Measurements from ENCODE around the gene TSKU. TPM values are rescaled to one million over a fixed set of nuclear protein-coding genes. Genes with fewer than 3 reads are reported as not detected.

Gene TSKU
- total and polyA plus RNA-seq, 9 of the 15 experiments (the other 6 are each of a cell fraction or from before 2014, with no cell fraction given), result 0.60 to 11.9 (median 8.4) TPM

DNA sequence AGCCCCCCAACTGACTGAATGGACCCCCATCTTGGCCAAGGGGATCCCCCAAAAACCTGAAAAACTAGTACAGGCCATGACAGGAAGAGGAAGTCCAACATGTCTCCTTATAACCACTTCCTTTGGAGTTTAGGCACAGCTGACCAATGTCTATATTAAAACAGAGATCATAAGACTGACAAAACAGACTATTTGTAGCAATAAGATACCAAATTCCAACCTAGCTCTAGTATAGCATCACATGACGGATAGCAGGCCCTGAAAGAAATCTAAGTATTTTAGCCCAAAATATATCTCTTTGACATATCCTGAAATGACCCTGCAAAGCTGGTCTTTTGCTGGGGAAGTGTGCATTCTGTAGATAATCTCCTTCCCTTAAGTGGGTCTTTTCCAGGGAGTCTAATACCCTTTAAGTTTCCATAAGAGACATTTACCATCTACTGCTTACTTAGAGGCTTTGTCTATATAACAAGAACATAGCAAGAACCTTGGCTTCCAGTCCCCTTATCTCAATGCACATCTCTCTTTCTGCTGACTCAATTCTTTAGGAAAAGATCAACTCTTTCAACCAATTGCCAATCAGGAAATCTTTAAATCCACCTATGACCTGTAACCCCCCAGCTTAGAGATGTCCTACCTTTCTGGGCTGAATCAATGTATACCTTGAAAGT is 42.7 kb downstream of the TSKU start (continued):
- TF ChIP-seq, protein P1, sequence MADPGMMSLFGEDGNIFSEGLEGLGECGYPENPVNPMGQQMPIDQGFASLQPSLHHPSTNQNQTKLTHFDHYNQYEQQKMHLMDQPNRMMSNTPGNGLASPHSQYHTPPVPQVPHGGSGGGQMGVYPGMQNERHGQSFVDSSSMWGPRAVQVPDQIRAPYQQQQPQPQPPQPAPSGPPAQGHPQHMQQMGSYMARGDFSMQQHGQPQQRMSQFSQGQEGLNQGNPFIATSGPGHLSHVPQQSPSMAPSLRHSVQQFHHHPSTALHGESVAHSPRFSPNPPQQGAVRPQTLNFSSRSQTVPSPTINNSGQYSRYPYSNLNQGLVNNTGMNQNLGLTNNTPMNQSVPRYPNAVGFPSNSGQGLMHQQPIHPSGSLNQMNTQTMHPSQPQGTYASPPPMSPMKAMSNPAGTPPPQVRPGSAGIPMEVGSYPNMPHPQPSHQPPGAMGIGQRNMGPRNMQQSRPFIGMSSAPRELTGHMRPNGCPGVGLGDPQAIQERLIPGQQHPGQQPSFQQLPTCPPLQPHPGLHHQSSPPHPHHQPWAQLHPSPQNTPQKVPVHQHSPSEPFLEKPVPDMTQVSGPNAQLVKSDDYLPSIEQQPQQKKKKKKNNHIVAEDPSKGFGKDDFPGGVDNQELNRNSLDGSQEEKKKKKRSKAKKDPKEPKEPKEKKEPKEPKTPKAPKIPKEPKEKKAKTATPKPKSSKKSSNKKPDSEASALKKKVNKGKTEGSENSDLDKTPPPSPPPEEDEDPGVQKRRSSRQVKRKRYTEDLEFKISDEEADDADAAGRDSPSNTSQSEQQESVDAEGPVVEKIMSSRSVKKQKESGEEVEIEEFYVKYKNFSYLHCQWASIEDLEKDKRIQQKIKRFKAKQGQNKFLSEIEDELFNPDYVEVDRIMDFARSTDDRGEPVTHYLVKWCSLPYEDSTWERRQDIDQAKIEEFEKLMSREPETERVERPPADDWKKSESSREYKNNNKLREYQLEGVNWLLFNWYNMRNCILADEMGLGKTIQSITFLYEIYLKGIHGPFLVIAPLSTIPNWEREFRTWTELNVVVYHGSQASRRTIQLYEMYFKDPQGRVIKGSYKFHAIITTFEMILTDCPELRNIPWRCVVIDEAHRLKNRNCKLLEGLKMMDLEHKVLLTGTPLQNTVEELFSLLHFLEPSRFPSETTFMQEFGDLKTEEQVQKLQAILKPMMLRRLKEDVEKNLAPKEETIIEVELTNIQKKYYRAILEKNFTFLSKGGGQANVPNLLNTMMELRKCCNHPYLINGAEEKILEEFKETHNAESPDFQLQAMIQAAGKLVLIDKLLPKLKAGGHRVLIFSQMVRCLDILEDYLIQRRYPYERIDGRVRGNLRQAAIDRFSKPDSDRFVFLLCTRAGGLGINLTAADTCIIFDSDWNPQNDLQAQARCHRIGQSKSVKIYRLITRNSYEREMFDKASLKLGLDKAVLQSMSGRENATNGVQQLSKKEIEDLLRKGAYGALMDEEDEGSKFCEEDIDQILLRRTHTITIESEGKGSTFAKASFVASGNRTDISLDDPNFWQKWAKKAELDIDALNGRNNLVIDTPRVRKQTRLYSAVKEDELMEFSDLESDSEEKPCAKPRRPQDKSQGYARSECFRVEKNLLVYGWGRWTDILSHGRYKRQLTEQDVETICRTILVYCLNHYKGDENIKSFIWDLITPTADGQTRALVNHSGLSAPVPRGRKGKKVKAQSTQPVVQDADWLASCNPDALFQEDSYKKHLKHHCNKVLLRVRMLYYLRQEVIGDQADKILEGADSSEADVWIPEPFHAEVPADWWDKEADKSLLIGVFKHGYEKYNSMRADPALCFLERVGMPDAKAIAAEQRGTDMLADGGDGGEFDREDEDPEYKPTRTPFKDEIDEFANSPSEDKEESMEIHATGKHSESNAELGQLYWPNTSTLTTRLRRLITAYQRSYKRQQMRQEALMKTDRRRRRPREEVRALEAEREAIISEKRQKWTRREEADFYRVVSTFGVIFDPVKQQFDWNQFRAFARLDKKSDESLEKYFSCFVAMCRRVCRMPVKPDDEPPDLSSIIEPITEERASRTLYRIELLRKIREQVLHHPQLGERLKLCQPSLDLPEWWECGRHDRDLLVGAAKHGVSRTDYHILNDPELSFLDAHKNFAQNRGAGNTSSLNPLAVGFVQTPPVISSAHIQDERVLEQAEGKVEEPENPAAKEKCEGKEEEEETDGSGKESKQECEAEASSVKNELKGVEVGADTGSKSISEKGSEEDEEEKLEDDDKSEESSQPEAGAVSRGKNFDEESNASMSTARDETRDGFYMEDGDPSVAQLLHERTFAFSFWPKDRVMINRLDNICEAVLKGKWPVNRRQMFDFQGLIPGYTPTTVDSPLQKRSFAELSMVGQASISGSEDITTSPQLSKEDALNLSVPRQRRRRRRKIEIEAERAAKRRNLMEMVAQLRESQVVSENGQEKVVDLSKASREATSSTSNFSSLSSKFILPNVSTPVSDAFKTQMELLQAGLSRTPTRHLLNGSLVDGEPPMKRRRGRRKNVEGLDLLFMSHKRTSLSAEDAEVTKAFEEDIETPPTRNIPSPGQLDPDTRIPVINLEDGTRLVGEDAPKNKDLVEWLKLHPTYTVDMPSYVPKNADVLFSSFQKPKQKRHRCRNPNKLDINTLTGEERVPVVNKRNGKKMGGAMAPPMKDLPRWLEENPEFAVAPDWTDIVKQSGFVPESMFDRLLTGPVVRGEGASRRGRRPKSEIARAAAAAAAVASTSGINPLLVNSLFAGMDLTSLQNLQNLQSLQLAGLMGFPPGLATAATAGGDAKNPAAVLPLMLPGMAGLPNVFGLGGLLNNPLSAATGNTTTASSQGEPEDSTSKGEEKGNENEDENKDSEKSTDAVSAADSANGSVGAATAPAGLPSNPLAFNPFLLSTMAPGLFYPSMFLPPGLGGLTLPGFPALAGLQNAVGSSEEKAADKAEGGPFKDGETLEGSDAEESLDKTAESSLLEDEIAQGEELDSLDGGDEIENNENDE (IDR thresholded peaks at IDR 0.05; ENCODE audit: low read depth, low read length), result no peak
- peak; percentile 80 for TF ChIP-seq ARID1B (IDR thresholded peaks at IDR 0.05)
- peak; percentile 97 for TF ChIP-seq ZNF316 (IDR thresholded peaks at IDR 0.05)
- TF ChIP-seq MAFK (IDR thresholded peaks at IDR 0.05; ENCODE audit: low read length), result peak; percentile 66
- peak; percentile 31; the same call in 1 of the 2 replicates for TF ChIP-seq MTA1 (IDR thresholded peaks at IDR 0.05; ENCODE audit: borderline replicate concordance)
- TF ChIP-seq CBFA2T2 (conservative IDR thresholded peaks at IDR 0.05), result peak; percentile 52
- TF ChIP-seq PTTG1 (tag; IDR thresholded peaks at IDR 0.05; ENCODE audit: low read depth), result no peak
- TF ChIP-seq, protein P2, sequence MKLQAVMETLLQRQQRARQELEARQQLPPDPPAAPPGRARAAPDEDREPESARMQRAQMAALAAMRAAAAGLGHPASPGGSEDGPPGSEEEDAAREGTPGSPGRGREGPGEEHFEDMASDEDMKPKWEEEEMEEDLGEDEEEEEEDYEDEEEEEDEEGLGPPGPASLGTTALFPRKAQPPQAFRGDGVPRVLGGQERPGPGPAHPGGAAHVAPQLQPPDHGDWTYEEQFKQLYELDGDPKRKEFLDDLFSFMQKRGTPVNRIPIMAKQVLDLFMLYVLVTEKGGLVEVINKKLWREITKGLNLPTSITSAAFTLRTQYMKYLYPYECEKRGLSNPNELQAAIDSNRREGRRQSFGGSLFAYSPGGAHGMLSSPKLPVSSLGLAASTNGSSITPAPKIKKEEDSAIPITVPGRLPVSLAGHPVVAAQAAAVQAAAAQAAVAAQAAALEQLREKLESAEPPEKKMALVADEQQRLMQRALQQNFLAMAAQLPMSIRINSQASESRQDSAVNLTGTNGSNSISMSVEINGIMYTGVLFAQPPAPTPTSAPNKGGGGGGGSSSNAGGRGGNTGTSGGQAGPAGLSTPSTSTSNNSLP (IDR thresholded peaks at IDR 0.05; ENCODE audit: borderline replicate concordance, low read depth, low read length), result peak; percentile 14; the same call in 1 of the 2 replicates
- TF ChIP-seq TRIM28 (IDR thresholded peaks at IDR 0.05), result no peak
- TF ChIP-seq SMARCC2 (IDR thresholded peaks at IDR 0.05; ENCODE audit: low read depth), result peak; percentile 58; the same call in 1 of the 2 replicates
- TF ChIP-seq ZNF124 (CRISPR knock-in tag; IDR thresholded peaks at IDR 0.05), result no peak
- peak; percentile 54; the same call in 1 of the 2 replicates for TF ChIP-seq SMARCE1 (IDR thresholded peaks at IDR 0.05)
- TF ChIP-seq, protein P3, sequence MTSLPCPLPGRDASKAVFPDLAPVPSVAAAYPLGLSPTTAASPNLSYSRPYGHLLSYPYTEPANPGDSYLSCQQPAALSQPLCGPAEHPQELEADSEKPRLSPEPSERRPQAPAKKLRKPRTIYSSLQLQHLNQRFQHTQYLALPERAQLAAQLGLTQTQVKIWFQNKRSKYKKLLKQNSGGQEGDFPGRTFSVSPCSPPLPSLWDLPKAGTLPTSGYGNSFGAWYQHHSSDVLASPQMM (CRISPR knock-in tag; IDR thresholded peaks at IDR 0.05), result no peak
- 0 out of 2 replicates have a peak, but pooled peaks have one; percentile 39 for TF ChIP-seq ZNF589 (CRISPR knock-in tag; IDR thresholded peaks at IDR 0.05; ENCODE audit: low read depth)
- TF ChIP-seq PML (IDR thresholded peaks at IDR 0.05; ENCODE audit: low read length), result no peak
- TF ChIP-seq ZNF133 (CRISPR knock-in tag; IDR thresholded peaks at IDR 0.05), result no peak
- peak; percentile 52; the same call in 1 of the 2 replicates for TF ChIP-seq CC2D1A (IDR thresholded peaks at IDR 0.05)

Data from K562 (cell line).